ENCODE measurements around the gene PKD2L2.
"Not testable (repeated sequence)": the region's sequence is repeated elsewhere in the genome, so short reads cannot be mapped to it uniquely, and the experiment has no call there.

PKD2L2 gene

GRCh38 chr5:137959488-137959887 lies 70.2 kb downstream of the PKD2L2 start:
- Histone ChIP-seq H2AFZ (ENCODE audit: low read length, unreplicated experiment) (no peak overlapping the region), H3K36me3 (ENCODE audit: insufficient read depth, low read length) (peaks cover 11% of the 10 kb centered on the region; the same call in 1 of the 2 replicates), H3K79me2 (ENCODE audit: control insufficient read depth, insufficient read depth, low read length, unreplicated experiment) (no peaks in the 10 kb centered on the region), H3K4me1 (ENCODE audit: control insufficient read depth, insufficient read depth, low read length, unreplicated experiment) (peaks cover 8% of the 10 kb centered on the region), H3K27ac (ENCODE audit: low read depth, low read length) (no peak overlapping the region), H3K4me3 (ENCODE audit: low read depth, low read length) (no peak overlapping the region), H3K27me3 (ENCODE audit: insufficient read depth, low read length) (no peaks in the 10 kb centered on the region)

- Histone ChIP-seq H3K79me2 (ENCODE audit: control insufficient read depth, insufficient read depth, low read length, unreplicated experiment) (peaks cover under 1% of the 10 kb centered on the region), H2AFZ (ENCODE audit: low read length, unreplicated experiment) (no peak overlapping the region), H3K4me3 (ENCODE audit: low read depth, low read length) (no peak overlapping the region), H3K27me3 (ENCODE audit: insufficient read depth, low read length) (no peaks in the 10 kb centered on the region), H3K36me3 (ENCODE audit: insufficient read depth, low read length) (peaks cover 11% of the 10 kb centered on the region; the same call in 1 of the 2 replicates), H3K27ac (ENCODE audit: low read depth, low read length) (no peak overlapping the region), H3K4me1 (ENCODE audit: control insufficient read depth, insufficient read depth, low read length, unreplicated experiment) (peaks cover 1% of the 10 kb centered on the region)
Measured at GRCh38 chr5:137960141-137960540, 70.9 kb downstream of the PKD2L2 start.

- Histone ChIP-seq H2AFZ (ENCODE audit: low read length, unreplicated experiment) (no peak overlapping the region), H3K4me1 (ENCODE audit: control insufficient read depth, insufficient read depth, low read length, unreplicated experiment) (no peaks in the 10 kb centered on the region), H3K27me3 (ENCODE audit: insufficient read depth, low read length) (no peaks in the 10 kb centered on the region), H3K79me2 (ENCODE audit: control insufficient read depth, insufficient read depth, low read length, unreplicated experiment) (peaks cover 2% of the 10 kb centered on the region), H3K4me3 (ENCODE audit: low read depth, low read length) (no peak overlapping the region), H3K27ac (ENCODE audit: low read depth, low read length) (no peak overlapping the region), H3K36me3 (ENCODE audit: insufficient read depth, low read length) (peaks cover 11% of the 10 kb centered on the region; the same call in 1 of the 2 replicates)
Measured at GRCh38 chr5:137960819-137961218, 71.6 kb downstream of the PKD2L2 start.

GRCh38 chr5:137970384-137970783 lies 81.1 kb downstream of the PKD2L2 start:
- not testable (repeated sequence) for H2AFZ ChIP-seq (ENCODE audit: low read length, unreplicated experiment); H3K36me3 ChIP-seq (ENCODE audit: insufficient read depth, low read length); H3K79me2 ChIP-seq (ENCODE audit: control insufficient read depth, insufficient read depth, low read length, unreplicated experiment); H3K27ac ChIP-seq (ENCODE audit: low read depth, low read length); H3K4me1 ChIP-seq (ENCODE audit: control insufficient read depth, insufficient read depth, low read length, unreplicated experiment); H3K4me3 ChIP-seq (ENCODE audit: low read depth, low read length); H3K27me3 ChIP-seq (ENCODE audit: insufficient read depth, low read length)

GRCh38 chr5:137975208-137975607 lies 86.0 kb downstream of the PKD2L2 start:
- no peaks in the 10 kb centered on the region for H3K27me3 ChIP-seq (ENCODE audit: insufficient read depth, low read length)
- H3K79me2 ChIP-seq (ENCODE audit: control insufficient read depth, insufficient read depth, low read length, unreplicated experiment): no peaks in the 10 kb centered on the region
- no peaks in the 10 kb centered on the region for H3K4me1 ChIP-seq (ENCODE audit: control insufficient read depth, insufficient read depth, low read length, unreplicated experiment)
- no peak overlapping the region for H3K27ac ChIP-seq (ENCODE audit: low read depth, low read length)
- H3K4me3 ChIP-seq (ENCODE audit: low read depth, low read length): no peak overlapping the region
- H3K36me3 ChIP-seq (ENCODE audit: insufficient read depth, low read length): peaks cover 8% of the 10 kb centered on the region
- no peak overlapping the region for H2AFZ ChIP-seq (ENCODE audit: low read length, unreplicated experiment)

GRCh38 chr5:137989419-137989818 lies 100.2 kb downstream of the PKD2L2 start:
- H3K79me2 ChIP-seq (ENCODE audit: control insufficient read depth, insufficient read depth, low read length, unreplicated experiment): peaks cover 10% of the 10 kb centered on the region
- H3K27me3 ChIP-seq (ENCODE audit: insufficient read depth, low read length): no peaks in the 10 kb centered on the region
- no peaks in the 10 kb centered on the region; the same call in 1 of the 2 replicates for H3K36me3 ChIP-seq (ENCODE audit: insufficient read depth, low read length)
- no peak overlapping the region for H2AFZ ChIP-seq (ENCODE audit: low read length, unreplicated experiment)
- H3K4me3 ChIP-seq (ENCODE audit: low read depth, low read length): no peak overlapping the region
- H3K27ac ChIP-seq (ENCODE audit: low read depth, low read length): no peak overlapping the region
- H3K4me1 ChIP-seq (ENCODE audit: control insufficient read depth, insufficient read depth, low read length, unreplicated experiment): no peaks in the 10 kb centered on the region
